Heart left ventricle (tissue), 13 donors: ENCODE data around the gene C15orf39.

ENCODE experiments used
- POLR2A ChIP-seq, 2 donors: fragments of 450-650 bp; IDR thresholded peaks; one replicate each; pipeline ENCODE4 v1.6.1; 2017; ENCODE audit warnings: antibody characterized with exemption in 2 of 2, mild to moderate bottlenecking in 2 of 2, moderate library complexity in 2 of 2
- TF ChIP-seq, protein P1 (sequence below), 12 donors: fragments of 200-600 bp; sonication (generic) in 4 of 12; IDR thresholded peaks; one replicate each; pipeline versions ENCODE4 v1.5.0 to v1.8.0; 2018 to 2022; ENCODE audit warnings: antibody characterized with exemption in 12 of 12, mild to moderate bottlenecking in 5 of 12
- donor health status: ischemic (EF 13 %, LVEDD 7.1; RV severe dilation, severe dysfunction).
- donor health status: DM: no; HTN: yes; CAD: no.
- donor health status: DM: no; HTN: no; CAD: no.
- donor health status: ischemic (EF 25% LVEDD 6.9; RV normal size, moderate dysfunction).
- donor health status: ischemic (EF 25% LVEDD 5.7; RV mildly dilated, moderate dysfunction).
- donor health status: ischemic (EF 35%, LVEDD 5.7; RV mildly dilated, moderate dysfunction).
- donor health status: nonischemic (EF 11% LVEDD 7.7; RV severe dilation, severe dysfunction).
- donor health status: DM: yes; HTN: yes; CAD: no.
- donor health status: PGD.
- donor health status: ischemic (EF 29% LVEDD 5.4; RV normal size, mild dysfunction).
- donor health status: nonischemic (EF 23%, LVEDD 6.1; RV moderate dilation, normal function).

DNA sequence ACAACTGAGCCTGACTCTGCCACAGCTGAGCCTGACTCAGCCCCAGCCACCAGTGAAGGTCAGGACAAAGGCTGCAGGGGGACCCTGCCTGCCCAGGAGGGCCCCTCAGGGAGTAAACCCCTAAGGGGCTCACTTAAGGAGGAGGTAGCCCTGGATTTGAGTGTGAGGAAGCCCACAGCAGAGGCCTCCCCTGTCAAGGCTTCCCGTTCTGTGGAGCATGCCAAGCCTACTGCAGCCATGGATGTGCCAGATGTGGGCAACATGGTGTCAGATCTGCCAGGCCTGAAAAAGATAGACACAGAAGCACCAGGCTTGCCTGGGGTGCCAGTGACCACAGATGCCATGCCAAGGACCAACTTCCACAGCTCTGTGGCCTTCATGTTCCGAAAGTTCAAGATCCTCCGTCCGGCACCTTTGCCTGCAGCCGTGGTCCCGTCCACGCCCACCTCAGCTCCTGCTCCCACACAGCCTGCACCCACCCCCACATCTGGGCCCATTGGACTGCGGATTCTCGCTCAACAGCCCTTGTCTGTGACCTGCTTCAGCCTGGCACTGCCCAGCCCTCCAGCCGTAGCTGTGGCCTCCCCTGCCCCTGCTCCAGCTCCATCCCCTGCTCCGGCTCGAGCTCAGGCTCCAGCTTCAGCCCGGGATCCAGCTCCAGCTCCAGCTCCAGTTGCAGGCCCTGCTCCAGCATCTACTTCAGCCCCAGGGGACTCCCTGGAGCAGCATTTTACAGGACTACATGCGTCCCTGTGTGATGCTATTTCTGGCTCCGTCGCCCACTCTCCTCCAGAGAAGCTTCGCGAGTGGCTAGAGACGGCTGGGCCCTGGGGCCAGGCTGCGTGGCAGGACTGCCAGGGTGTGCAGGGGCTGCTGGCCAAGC is 6.2 kb downstream of the C15orf39 start:
- TF ChIP-seq POLR2A (IDR thresholded peaks at IDR 0.05), result no peak
- TF ChIP-seq, protein P1, sequence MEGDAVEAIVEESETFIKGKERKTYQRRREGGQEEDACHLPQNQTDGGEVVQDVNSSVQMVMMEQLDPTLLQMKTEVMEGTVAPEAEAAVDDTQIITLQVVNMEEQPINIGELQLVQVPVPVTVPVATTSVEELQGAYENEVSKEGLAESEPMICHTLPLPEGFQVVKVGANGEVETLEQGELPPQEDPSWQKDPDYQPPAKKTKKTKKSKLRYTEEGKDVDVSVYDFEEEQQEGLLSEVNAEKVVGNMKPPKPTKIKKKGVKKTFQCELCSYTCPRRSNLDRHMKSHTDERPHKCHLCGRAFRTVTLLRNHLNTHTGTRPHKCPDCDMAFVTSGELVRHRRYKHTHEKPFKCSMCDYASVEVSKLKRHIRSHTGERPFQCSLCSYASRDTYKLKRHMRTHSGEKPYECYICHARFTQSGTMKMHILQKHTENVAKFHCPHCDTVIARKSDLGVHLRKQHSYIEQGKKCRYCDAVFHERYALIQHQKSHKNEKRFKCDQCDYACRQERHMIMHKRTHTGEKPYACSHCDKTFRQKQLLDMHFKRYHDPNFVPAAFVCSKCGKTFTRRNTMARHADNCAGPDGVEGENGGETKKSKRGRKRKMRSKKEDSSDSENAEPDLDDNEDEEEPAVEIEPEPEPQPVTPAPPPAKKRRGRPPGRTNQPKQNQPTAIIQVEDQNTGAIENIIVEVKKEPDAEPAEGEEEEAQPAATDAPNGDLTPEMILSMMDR (IDR thresholded peaks at IDR 0.05), result no peak
